Inferior parietal cortex (tissue), 1 donor: ENCODE measurements around the gene COTL1.

Experiments used
- DNase-seq: peaks from one replicate; pipeline ENCODE4 v3.0.0-alpha.2; 2016; ENCODE audit errors: extremely low spot score

The COTL1 gene

DNA sequence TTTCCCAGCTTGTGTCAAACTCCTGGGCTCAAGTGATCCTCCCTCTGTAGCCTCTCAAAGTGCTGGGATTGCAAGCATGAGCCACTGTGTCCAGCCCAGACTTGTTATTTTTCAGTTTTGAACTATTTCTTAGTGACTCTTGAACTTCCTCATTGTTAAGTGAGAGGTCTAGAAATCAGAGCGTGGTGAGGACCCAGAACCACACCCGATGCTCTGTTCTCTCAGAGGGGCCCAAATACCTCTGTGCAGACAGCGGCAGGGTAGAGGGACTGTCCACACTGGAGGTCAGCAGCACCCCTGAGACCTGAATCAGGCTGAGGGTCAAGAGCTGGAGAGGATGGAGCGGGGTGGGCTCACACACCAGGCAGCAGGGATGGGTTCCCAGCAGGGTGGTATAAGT, 65.7 kb downstream of the COTL1 start:
- DNase-seq = no peak

DNA sequence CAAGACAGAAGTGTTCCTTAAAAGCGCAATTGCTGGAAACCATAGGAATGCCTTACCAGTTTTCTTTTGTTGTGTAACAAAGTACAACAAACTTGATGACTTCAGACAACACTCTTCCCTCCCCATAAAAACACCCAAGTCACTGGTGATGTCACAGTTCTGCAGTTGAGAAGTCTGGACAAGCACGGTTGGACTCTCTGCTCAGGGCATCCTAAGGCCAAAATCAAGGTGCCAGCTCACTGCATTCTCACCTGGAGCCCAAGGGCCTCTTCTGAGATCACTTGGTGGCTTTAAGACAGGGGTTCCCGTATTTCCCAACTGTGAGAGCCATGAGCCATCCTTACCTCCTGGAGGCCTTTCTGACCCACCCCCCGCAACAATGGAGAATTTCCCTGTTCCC, 67.8 kb downstream of the COTL1 start:
- no peak for DNase-seq

DNA sequence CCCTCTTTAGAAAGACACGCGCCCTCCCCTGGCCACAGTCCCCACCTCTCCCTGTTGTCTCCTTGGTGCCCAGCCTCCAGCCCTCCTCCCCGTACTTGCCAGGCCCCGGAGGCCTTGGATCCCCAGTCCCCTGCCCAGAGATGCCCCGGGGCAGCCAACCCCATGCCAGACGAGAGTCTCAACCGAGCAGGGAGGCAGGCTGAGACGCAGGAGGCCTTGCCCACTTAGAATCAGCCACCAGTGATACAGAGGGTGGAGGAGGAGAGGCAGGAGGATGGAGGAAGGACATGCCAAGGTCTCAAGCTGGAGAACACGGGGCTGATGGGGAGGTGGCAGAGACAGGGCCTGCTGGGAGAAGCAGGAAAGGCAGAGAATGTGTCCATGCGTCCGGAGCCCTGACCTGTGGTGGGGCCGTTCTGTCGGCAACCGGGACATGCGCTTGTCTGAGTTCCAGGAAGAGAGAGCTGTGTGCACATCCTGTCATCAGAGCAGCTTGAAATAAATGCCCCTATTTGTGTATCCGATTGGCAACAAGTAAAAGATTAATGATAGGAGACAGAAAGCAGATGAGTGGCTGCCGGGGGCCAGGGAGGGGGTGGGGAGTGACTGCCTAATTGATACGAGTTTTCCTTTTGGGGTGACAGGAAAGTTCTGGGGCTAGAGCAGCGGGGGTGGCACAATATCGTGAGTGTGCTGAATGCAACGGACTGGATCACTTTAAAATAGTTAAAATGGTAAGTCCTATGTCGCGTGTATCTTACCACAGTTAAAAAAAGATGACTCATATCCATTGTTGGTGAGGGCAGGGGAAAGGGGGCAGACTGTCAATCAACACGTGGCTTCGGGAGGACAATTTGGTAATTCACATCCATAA, 68.7 kb downstream of the COTL1 start:
- no peak for DNase-seq

DNA sequence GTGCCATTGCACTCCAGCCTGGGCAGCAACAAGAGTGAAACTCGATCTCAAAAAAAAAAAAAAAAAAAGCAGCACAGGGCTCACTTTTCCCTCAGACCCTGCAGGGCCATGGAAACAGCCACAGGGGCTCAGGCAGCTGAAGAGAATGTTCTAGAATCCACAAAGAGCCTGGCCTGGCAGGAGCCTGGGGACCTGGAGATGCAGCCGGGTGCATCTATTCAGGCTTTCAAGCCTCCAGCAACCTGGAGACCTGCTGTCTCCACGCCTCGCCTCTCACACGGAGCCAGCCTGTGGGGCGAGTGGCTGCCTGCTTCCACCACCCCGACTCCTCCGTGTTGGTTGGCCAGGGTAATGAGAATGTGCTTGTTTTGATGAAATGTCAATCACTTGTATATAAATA, 69.4 kb downstream of the COTL1 start:
- DNase-seq = no peak

DNA sequence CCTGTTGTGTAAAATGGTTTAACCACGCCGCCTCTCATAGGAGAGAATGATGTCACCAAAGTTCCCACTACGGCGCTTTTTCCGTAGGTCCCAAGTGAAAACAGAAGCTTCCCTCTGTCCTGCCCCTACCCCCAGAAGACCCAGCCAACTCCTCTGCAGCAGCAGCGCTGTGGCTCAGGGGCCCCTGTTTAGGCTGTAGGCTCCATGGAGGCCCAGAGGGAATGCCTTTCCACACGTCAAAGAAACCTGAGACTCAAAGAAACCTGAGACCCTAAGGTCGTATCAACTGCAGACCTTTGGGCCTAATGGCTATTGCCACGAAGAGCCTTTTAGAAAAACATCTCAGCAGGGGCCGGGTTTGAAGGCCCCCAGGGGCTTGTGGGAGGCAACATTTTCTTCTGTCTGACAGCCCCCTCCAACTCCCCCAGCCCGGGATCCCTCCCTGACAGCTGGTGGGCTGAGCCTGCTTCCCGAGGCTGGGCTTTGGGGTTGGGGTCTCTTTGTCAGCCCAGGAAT, 70.3 kb downstream of the COTL1 start:
- DNase-seq = no peak

DNA sequence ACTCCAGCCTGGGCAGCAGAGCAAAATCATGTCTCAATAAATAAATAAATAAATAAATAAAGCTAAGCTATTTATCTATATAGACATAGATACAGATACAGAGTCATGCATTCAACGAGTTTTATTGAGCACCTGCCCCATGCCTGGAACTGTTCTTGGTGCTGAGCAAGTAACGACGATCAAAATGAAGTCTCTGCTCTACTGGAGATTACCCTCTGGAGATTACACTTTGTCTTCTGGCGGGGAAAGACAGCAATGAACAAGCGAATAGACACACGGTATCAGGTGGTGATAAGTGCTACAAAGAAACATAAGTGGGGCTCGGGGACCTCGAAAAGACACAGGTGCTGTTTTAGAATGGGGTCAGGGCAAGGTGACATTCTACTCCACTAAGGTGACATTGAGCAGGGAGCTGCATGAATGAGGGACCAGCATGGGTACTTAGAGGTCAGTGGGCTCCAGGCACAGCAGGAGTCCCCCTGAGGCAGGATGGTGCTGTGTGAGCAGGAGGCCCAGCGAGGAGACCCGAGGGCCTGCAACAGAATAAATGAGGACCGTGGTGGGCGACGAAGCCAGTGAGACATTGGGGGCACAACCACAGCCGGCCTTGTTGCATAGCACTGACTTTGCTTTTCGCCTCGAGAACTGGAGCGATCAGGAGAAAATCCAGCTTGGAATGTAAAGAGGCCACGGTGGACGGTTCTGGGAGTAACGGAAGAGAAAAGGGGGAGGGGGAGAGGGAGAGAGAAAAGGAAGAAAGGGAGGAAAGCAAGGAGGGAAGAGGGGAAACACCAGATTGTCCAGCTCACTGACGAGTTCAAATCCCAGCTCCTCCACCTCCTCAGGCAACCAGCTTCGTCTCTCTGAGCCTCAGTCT, 71.0 kb downstream of the COTL1 start:
- no peak for DNase-seq

DNA sequence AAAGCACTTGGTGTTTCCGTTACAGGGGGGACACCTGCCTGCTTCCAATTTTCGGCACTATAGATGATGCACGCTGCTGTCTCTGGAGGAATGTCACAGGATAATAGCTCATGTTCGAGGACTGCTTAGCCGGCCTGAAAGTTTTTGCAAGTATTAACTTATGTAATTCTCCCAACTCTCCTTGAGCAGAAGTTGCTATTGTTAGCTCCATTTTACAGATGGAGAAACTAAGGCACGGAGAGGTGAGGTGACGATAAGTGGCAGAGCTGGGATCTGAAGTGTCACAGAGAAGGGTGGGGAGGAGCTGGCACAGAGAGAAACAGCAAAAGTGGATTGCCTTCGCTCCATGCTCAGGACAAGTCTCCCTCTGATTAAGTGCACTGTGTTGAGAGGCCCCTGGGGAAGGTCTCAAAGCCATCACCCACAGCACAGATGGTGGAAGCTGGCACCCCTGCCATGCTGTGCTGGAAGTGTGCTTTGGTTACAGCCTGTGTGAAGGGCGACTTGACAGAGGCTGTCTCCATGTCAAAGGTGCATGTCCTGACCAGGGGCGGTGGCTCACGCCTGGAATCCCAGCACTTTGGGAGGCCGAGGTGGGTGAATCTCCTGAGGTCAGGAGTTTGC, 72.7 kb downstream of the COTL1 start:
- no peak for DNase-seq

DNA sequence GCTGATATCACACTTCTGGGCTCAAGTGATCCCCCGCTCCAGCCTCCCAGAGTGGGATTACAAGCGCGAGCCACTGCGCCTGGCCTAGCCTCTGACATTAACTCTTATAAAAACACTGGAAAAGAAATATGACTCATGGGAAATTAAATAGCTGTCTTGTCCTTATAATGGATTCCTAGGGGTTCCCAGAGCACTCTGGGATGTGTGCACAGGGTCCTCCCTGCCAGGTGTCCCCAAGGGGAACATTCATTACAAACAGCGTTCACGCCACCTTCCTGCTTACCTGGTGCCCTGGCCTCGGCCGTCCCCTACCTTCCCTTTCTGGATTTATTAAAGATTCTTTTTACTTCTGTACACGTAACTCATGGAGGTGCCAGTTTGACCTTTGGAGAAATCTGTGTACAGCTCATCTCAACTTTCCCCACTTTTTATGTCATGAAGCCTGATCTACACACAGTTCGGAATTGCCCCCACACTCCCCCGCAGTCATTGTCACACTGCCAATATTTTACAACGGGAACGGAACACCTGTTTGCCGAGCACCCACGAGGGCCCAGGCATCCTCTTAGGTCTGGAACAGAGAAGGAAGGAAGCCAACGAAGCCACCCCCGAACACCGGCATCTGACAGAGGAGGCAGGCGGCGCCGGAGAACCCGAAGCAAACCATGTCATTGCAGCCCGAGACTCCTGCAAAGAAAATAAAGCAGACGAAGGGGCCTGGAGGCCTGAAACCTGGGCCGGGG, 73.7 kb downstream of the COTL1 start:
- DNase-seq = no peak

DNA sequence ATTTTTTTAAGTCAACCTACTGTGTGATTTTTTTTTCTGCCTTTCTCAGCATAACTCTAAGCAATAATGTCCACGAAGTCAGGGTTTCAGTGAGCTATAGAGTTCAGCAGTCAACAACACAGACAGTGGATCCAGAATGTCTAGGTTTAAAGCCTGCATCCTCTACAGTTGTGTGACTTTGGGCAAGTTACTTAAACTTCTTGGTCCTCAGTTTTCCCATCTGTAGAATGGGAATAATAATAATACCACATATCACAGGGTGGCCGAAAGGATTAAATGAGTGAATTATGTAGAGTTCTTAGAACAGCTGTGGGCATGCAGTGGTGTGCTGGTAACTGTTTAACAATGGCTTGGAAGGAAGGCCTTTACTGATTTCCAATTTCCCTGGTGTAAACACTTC, 74.6 kb downstream of the COTL1 start:
- no peak for DNase-seq

DNA sequence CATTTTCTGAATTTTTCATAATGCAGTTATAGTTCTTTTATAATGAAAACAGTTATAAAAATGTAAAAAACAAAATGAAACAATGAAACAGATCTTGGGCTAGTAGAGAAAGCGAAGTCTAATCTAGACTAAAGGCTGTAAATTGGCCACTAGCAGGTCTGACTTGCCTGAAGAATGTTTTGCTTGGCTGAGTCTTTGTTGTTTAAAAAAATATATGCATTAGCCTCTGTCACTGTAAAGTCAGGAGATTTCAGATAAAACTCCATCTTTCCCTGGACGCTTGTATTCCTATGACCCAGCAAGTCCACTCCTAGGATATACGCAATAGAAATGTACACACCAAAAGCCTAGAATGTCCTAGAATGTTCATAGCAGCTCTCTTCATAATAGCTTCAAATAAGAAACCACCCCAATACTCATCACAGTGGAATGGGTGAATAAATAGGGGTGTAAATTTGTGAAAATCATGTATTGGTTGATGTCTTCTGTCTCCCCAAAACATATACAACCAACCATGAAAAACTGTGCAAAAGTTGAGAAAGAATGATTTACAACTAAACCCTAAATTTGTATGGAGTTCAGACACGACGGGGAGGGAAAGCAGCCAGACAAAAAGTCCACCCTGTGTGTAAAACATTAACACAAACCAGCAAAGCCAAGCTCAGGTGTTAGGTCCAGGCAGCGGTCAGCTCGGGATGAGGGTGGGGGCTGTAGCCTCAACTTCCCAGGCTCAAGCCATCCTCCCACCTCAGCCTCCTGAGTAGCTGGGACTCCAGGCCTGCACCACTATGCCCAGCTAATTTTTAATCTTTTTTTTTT, 75.7 kb downstream of the COTL1 start:
- DNase-seq = no peak

DNA sequence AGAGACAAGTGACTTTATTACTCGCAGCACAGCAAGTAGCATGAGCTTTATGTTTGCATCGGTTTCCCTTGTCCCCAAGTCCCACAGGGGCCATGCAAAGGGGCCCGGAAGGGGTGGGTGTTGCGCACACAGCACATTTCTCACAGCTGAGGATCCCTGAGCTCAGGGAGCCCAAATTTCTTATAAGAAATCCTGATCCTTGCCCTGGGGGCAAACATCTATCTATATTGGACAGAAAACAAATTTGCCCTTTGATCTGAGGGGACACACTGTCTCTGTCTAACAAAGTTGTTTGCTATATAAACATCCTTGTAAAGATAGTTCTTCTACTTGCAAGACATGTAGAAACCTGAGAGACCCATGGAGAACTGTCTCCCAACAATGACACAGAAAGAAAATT, 77.7 kb downstream of the COTL1 start:
- DNase-seq = no peak

DNA sequence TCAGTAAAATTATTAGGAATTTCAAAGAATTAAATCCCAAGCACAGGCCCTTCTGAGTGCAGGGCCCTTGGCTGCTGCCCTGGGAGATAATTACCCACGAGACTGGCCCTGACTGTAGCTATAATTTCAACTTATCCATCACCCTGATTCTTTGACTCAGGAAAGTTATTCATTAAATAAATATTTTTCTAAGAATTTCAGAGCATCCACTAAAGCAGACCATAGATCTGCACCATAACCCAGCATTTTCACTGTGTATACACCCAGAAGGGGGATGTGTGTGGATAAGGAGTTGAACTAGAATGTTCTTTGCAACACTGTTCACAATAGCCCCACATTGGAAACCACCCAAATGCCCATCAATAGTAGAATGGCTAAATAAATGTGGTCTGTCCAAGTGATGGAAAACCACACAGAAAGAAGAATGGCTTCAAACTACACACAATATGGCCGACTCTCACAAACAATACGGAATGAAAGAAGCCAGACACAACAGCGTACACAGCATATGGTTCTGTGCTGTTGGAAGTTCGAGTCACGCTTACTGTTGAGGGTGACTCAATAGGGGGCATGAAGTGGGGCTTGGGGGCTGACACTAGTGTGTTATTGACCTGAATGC, 79.5 kb downstream of the COTL1 start:
- no peak for DNase-seq

DNA sequence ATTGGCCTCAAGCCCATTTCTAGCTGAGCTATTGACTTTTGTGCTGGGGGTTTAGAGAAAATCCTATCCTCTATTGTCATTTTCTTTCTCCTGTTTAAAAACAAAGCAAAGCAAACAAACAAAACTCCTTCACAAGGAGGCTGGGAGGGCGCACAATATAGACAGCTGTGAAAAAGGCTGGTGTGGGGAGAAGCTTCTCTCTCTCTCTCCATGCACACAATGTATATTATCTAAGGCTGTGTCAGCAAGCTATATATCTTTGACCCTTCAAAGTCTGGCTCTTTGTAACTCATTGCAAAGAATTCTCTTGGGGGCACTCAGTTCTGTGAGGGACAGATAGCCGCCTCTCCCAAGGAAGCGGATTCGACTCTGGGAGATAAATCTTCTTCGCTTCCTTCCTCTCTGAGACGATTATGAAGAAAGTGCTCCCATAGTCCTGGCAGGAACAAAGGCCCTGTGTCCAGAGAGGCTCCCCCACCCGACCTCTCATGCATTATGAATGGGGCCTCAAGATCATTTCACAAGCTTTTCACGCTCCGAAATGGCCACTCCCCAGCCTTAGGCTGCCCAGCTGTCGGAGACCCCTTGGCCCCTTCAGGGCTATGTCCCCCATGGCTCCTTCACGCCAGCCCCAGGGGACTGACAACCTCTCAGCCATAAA, 80.3 kb downstream of the COTL1 start:
- DNase-seq = no peak

DNA sequence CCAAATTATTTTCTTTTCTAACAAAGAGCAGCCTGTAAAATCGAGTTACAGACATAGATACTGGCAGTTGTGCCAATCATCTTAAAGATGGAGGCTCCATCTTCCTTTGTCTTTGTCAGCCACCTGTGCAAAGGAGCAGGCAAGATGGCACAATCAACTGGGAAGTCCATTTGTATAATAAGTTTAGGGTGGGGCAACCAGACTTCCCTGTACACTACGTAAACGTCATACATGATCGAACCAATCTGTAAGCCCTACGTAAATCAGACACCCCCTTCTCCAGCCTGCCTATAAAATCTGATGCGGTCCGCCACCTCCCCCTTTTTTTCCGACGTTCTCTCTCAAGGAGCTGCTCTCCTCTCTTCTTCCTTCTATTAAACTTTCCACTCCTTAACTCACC, 82.0 kb downstream of the COTL1 start:
- DNase-seq = no peak

DNA sequence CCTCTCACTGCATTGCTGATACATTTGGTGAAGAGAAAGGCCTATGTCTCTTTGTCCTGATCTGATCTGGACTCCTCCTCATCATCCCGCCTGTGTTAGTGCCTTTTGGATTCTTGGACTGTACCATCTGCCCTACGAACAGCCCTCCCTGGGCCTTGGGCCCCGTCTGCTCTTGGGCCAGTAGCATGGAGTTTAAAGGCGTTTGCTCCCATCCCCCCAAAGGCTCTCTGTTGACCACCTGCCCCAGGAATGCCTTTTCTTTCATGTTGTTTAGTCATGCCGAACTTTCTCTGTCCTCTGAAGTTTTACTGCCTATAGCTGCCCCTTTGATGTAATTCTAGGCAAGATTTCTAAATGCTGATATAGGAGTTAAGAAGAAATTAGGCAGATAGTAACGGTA, 82.5 kb downstream of the COTL1 start:
- no peak for DNase-seq

DNA sequence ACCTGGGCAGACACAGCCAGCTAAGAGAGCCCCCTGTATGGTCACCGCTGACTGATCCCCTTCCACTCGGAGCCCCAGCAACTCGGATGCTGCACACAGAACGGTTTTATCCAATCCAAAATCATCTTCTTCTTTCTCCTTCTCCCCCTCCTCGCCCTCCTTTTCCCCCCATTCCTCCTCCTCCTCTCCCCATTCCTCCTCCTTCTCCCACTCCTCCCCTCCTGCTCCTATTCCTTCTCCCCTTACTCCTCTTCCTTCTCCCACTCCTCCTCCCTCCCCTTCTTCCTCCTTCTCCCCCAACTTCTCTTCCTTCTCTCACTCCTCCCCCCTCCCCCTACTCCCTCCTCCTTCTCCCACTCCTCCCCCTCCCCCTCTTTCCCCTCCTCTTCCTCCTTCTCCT, 83.1 kb downstream of the COTL1 start:
- no peak for DNase-seq

DNA sequence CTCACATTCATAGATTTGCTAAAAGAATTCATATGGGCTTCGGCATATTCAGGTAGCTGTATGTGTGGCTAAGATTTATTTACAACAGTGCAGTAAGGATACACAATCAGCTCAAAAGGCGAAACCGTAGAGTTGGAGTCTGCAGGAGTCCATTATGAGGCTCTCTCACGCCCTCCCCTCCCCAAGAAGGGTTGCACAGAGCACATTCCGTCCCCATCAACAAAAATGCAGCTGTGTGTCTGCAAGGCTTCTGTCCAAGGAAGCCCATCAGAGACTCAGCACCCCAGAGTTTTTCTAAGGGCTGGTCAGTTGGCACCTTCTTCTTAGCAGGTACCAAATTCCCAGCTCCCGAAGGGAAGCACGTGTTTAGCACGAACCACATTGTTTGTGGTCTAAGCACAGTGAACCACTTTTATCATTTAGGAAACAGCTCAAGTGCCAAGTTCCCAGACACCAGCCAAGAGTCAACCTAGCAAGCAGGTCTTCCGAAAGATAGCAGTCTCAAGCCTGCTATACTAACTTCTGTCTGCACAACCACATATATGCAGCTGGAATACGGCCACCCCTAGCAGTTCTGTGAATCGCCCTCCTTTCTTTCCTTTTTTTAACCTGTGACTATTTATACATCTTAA, 84.9 kb downstream of the COTL1 start:
- DNase-seq = no peak

DNA sequence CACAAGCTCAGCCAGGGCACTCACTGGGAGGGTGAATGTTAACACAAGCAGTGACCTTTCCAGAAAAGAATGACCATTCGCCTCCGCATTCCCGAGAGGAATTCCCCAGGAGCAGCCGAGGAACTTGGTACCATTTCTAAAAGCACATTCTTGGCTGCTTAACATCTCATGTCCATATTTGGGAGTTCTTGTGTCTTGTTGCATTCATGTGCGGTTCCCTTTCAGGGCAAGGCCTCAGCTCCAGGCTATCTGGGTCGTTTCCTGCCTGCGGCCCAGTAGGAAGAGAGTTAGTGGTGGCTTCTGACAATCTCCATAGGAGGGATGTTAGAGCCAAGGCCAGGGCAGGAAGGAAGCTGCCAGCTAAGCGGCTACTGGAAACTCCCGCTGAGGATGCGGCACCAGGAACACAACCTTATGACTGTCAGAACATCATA, 85.6 kb downstream of the COTL1 start:
- no peak for DNase-seq

DNA sequence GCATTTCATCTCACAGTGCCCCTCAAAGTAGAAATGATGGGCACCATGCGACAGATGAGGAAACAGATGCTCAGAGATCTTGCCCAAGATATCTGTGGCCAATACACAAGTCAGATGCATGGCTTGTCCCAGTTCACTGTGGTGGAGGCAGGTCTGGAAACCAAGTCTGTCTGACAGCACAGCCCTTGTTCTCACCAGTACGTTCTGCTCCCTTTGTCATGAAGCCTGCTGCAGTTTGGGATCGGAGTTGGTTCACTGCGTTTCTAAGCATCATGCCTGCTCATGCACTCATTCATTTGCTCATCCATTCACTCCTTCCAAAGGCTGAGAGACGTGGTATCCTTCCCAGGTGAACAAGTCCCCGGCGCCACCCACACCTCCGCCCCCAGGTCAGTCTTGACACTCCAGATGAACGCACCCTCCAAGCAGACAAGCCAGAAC, 86.2 kb downstream of the COTL1 start:
- DNase-seq = no peak
